ENCODE results near the gene ANKRD33B. TPM values are rescaled to one million over a fixed set of nuclear protein-coding genes. Genes with fewer than 3 reads are reported as not detected.

The ANKRD33B gene
- total RNA-seq, 1 experiment from 2014 or later: 6.9 TPM

DNA sequence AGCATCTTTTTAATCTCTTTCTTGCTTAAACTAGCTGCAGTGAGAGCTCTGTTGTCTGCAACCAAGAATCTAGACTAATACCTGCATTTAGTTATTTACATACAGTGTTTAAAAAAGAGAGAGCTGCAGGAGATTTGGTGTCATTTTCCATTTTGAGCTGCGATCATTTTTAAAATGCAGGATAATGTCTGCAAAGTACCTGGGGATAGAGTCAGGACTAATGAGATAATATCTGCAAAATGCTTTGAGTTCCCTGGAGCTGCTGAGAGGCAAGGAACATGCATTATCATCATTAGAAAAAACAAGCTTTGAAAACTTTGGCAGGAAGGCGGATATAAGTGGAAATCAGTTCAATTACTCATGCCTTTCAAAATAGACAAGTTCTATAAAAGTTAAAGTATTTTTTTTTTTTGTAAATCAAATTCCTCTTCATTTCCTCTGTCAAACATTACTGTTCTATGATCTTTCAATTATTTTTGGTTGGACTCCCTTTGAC, 21.8 kb upstream of the ANKRD33B start:
- H3K18ac ChIP-seq (ENCODE audit: insufficient read length, low read depth, low read length): no peak overlapping the region
- H2BK12ac ChIP-seq (ENCODE audit: insufficient read length, low read depth, low read length): no peak overlapping the region
- no peak for DNase-seq
- H2BK15ac ChIP-seq (ENCODE audit: low read depth, low read length): no peak overlapping the region
- no peak overlapping the region for H2BK120ac ChIP-seq (ENCODE audit: low read depth, low read length, poor library complexity, severe bottlenecking)
- no peak overlapping the region for H2AK5ac ChIP-seq (ENCODE audit: insufficient read length, low read length)
- no CpG with 5 or more reads among the region's 2 CpGs for WGBS (ENCODE audit: extremely low coverage, insufficient read length, low lambda C conversion rate)
- TF ChIP-seq, protein P1, sequence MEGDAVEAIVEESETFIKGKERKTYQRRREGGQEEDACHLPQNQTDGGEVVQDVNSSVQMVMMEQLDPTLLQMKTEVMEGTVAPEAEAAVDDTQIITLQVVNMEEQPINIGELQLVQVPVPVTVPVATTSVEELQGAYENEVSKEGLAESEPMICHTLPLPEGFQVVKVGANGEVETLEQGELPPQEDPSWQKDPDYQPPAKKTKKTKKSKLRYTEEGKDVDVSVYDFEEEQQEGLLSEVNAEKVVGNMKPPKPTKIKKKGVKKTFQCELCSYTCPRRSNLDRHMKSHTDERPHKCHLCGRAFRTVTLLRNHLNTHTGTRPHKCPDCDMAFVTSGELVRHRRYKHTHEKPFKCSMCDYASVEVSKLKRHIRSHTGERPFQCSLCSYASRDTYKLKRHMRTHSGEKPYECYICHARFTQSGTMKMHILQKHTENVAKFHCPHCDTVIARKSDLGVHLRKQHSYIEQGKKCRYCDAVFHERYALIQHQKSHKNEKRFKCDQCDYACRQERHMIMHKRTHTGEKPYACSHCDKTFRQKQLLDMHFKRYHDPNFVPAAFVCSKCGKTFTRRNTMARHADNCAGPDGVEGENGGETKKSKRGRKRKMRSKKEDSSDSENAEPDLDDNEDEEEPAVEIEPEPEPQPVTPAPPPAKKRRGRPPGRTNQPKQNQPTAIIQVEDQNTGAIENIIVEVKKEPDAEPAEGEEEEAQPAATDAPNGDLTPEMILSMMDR (conservative IDR thresholded peaks at IDR 0.05): no peak
- no peaks in the 10 kb centered on the region for H3K4me1 ChIP-seq (ENCODE audit: insufficient read depth, low read length)
- H3K23ac ChIP-seq (ENCODE audit: insufficient read length, low read depth, low read length): no peak overlapping the region
- no peaks in the 10 kb centered on the region for H3K79me2 ChIP-seq (ENCODE audit: insufficient read depth, low read length)
- H3K4ac ChIP-seq (ENCODE audit: low read depth, low read length): no peak overlapping the region
- Mint-ChIP-seq H3K27me3 (ENCODE audit: low read depth) (peaks cover 19% of the 10 kb centered on the region), H3K36me3 (ENCODE audit: insufficient read depth in 1 of 3, low read depth in 3 of 3) (no peaks in the 10 kb centered on the region), H3K9me3 (no peaks in the 10 kb centered on the region), H3K4me3 (no peak overlapping the region), H3K27ac (no peak overlapping the region), H3K4me1 (peaks cover 4 to 10% of the 10 kb centered on the region in 2 experiments)
- H2BK20ac ChIP-seq (ENCODE audit: low read depth, low read length, poor library complexity, severe bottlenecking): no peak overlapping the region
- no peaks in the 10 kb centered on the region for H3K23me2 ChIP-seq (ENCODE audit: insufficient read length, low read depth, low read length, poor library complexity, severe bottlenecking)
- H3K14ac ChIP-seq (ENCODE audit: insufficient read depth, low read length): no peak overlapping the region
- H2BK5ac ChIP-seq (ENCODE audit: insufficient read length, low read length): no peak overlapping the region
- H3T11ph ChIP-seq (ENCODE audit: low read length): no peak overlapping the region
- H4K5ac ChIP-seq (ENCODE audit: insufficient read length, low read depth, low read length): no peak overlapping the region
- no peaks in the 10 kb centered on the region for H3K79me1 ChIP-seq (ENCODE audit: insufficient read depth, low read depth, low read length, poor library complexity, severe bottlenecking)
- no peak overlapping the region for H4K8ac ChIP-seq (replicated peaks; ENCODE audit: insufficient read length, low read depth, low read length)
- no peak overlapping the region for H4K91ac ChIP-seq (ENCODE audit: insufficient read length, low read depth, low read length)
- H3K56ac ChIP-seq (ENCODE audit: insufficient read length, low read depth, low read length): no peak overlapping the region
- no peak overlapping the region for H2AFZ ChIP-seq (ENCODE audit: low read length)
- no peak overlapping the region for H3K9ac ChIP-seq (ENCODE audit: extremely low read depth, insufficient read length, low read length)
- H3K27me3 ChIP-seq (ENCODE audit: insufficient read depth, low read length): no peaks in the 10 kb centered on the region
- no peak overlapping the region for H3K27ac ChIP-seq (ENCODE audit: insufficient read length, low read depth, low read length)
- no peak overlapping the region for H3K4me2 ChIP-seq (ENCODE audit: insufficient read depth, insufficient read length, low read length)
- H3K9me3 ChIP-seq (ENCODE audit: control insufficient read depth, low read depth, low read length): no peaks in the 10 kb centered on the region
- H4K20me1 ChIP-seq (ENCODE audit: control insufficient read depth, insufficient read depth, insufficient read length): no peaks in the 10 kb centered on the region
